H1 (cell line): ENCODE measurements around the gene GBF1. TPM values are rescaled to one million over a fixed set of nuclear protein-coding genes. Genes with fewer than 3 reads are reported as not detected.
A peak's percentile ranks its signal among the peaks of the same experiment; 100 is the strongest.

ENCODE experiments used
- CTCF ChIA-PET: fragments of 300-600 bp; sonication (Branson Sonifier 250); formaldehyde crosslinking; loops from one replicate; lab custom pipeline; 2021; ENCODE audit not compliant: partially characterized antibody; lab: Charles Lee
- POLR2A ChIA-PET: fragments of 300-600 bp; sonication (Branson Sonifier 250); formaldehyde crosslinking; loops from one replicate; lab custom pipeline; 2021; ENCODE audit warnings: inconsistent platforms; ENCODE audit not compliant: partially characterized antibody; lab: Charles Lee
- DNase-seq, 2 experiments: peaks; one replicate each; pipeline versions ENCODE4 v3.0.0 to v3.0.0-alpha.2; 2010 to 2022; ENCODE audit warnings: low spot score in 2 of 2, low read depth in 1 of 2, mixed read lengths in 1 of 2
- FAIRE-seq: peaks from 2 replicates; lab custom pipeline; 2011; peaks lifted over from hg19 to GRCh38; lab: Jason Lieb, UNC
- H2AFZ ChIP-seq: 2 replicates; pipeline ENCODE4 v1.8.1; 2012; ENCODE audit warnings: low read length, inconsistent platforms
- H2AK5ac ChIP-seq: 2 replicates; pipeline ENCODE4 v1.6.1; 2013; ENCODE audit warnings: low read depth, low read length
- H2BK120ac ChIP-seq: replicated peaks from 2 replicates; pipeline ENCODE3; 2013; ENCODE audit warnings: low read depth, low read length, inconsistent platforms
- H2BK12ac ChIP-seq: 2 replicates; pipeline ENCODE4 v1.6.1; 2013; ENCODE audit warnings: low read depth, low read length
- H2BK15ac ChIP-seq: 2 replicates; pipeline ENCODE4 v1.6.1; 2013; ENCODE audit warnings: low read length
- H2BK20ac ChIP-seq: 2 replicates; pipeline ENCODE4 v1.6.1; 2013; ENCODE audit warnings: low read length
- H2BK5ac ChIP-seq: 2 replicates; pipeline ENCODE4 v1.6.1; 2013; ENCODE audit warnings: low read depth, low read length
- H3K14ac ChIP-seq: 2 replicates; pipeline ENCODE4 v1.6.1; 2013; ENCODE audit warnings: inconsistent platforms; ENCODE audit not compliant: insufficient read length
- H3K18ac ChIP-seq: 2 replicates; pipeline ENCODE4 v1.6.1; 2013; ENCODE audit warnings: low read length; ENCODE audit errors: extremely low read depth
- H3K23ac ChIP-seq: 2 replicates; pipeline ENCODE4 v1.6.1; 2013; ENCODE audit warnings: inconsistent platforms; ENCODE audit not compliant: insufficient read length
- H3K23me2 ChIP-seq: 2 replicates; pipeline ENCODE4 v1.6.1; 2013; ENCODE audit warnings: low read depth, low read length
- H3K27ac ChIP-seq: 2 replicates; pipeline ENCODE4 v1.6.1; 2011; ENCODE audit warnings: low read depth, low read length, inconsistent platforms
- H3K27me3 ChIP-seq, 4 experiments: replicated peaks in 1 of 4; 1 replicate in 1 of 4; 2 replicates in 3 of 4; pipeline versions ENCODE4 v1.6.1 to v1.8.1; 2011 to 2013; ENCODE audit warnings: low read length in 3 of 4, mild to moderate bottlenecking in 3 of 4, inconsistent platforms in 2 of 4, mixed read lengths in 2 of 4, moderate library complexity in 1 of 4; ENCODE audit not compliant: control insufficient read depth in 3 of 4, insufficient read depth in 3 of 4; ENCODE audit errors: extremely low read depth in 1 of 4
- H3K36me3 ChIP-seq, 4 experiments: 2 replicates each; pipeline versions ENCODE4 v1.6.1 to v1.8.1; 2011 to 2013; ENCODE audit warnings: mild to moderate bottlenecking in 4 of 4, low read length in 3 of 4, moderate library complexity in 2 of 4, control low read depth in 1 of 4, inconsistent platforms in 1 of 4; ENCODE audit not compliant: insufficient read depth in 4 of 4, control insufficient read depth in 2 of 4
- H3K4ac ChIP-seq: replicated peaks from 2 replicates; pipeline ENCODE3; 2013; ENCODE audit warnings: low read length, low read depth, mixed read lengths, inconsistent platforms; ENCODE audit not compliant: insufficient read length
- H3K4me1 ChIP-seq, 4 experiments: replicated peaks in 1 of 4; 1 replicate in 1 of 4; 2 replicates in 3 of 4; pipeline versions ENCODE4 v1.6.1 to v1.8.1; 2011 to 2013; ENCODE audit warnings: low read length in 3 of 4, inconsistent platforms in 2 of 4, mixed read lengths in 1 of 4; ENCODE audit not compliant: insufficient read depth in 4 of 4, control insufficient read depth in 3 of 4
- H3K4me2 ChIP-seq, 2 experiments: 2 replicates each; pipeline versions ENCODE4 v1.6.1 to v1.8.1; 2011 to 2013; ENCODE audit warnings: low read depth in 2 of 2, low read length in 2 of 2, control low read depth in 1 of 2, inconsistent platforms in 1 of 2, mild to moderate bottlenecking in 1 of 2; ENCODE audit not compliant: insufficient read depth in 1 of 2
- H3K4me3 ChIP-seq, 4 experiments: fragments of 200-600, 300-600 bp in 1 of 4; sonication (generic), shearing (Covaris generic), sonication (Bioruptor Twin) in 1 of 4; 2 replicates each; pipeline versions ENCODE4 v1.5.1 to v1.8.1; 2011 to 2016; ENCODE audit warnings: low read length in 4 of 4, low read depth in 3 of 4, control low read depth in 2 of 4, inconsistent platforms in 2 of 4, mild to moderate bottlenecking in 2 of 4, mixed read lengths in 1 of 4, moderate library complexity in 1 of 4; ENCODE audit not compliant: insufficient read depth in 2 of 4; ENCODE audit errors: extremely low read depth in 1 of 4
- H3K56ac ChIP-seq: replicated peaks from 2 replicates; pipeline ENCODE3; 2013; ENCODE audit warnings: low read depth, mild to moderate bottlenecking, mixed read lengths, low read length, inconsistent platforms; ENCODE audit not compliant: insufficient read length
- H3K79me1 ChIP-seq: 2 replicates; pipeline ENCODE4 v1.6.1; 2013; ENCODE audit warnings: low read depth, low read length, control low read depth
- H3K79me2 ChIP-seq, 2 experiments: 2 replicates each; pipeline versions ENCODE4 v1.6.1 to v1.8.1; 2012 to 2013; ENCODE audit warnings: low read length in 2 of 2, mild to moderate bottlenecking in 2 of 2, inconsistent platforms in 1 of 2; ENCODE audit not compliant: insufficient read depth in 2 of 2, control insufficient read depth in 1 of 2
- H3K9ac ChIP-seq, 4 experiments: replicated peaks in 1 of 4; 1 replicate in 1 of 4; 2 replicates in 3 of 4; pipeline versions ENCODE4 v1.6.1 to v1.8.1; 2011 to 2013; ENCODE audit warnings: low read depth in 3 of 4, low read length in 3 of 4, control low read depth in 2 of 4, mild to moderate bottlenecking in 2 of 4, moderate library complexity in 2 of 4, inconsistent platforms in 1 of 4; ENCODE audit errors: extremely low read depth in 1 of 4
- H3K9me3 ChIP-seq, 2 experiments: 2 replicates each; pipeline versions ENCODE4 v1.6.1 to v1.8.1; 2012 to 2013; ENCODE audit warnings: mild to moderate bottlenecking in 2 of 2, moderate library complexity in 2 of 2, control low read depth in 1 of 2, inconsistent platforms in 1 of 2, low read depth in 1 of 2, low read length in 1 of 2, mixed read lengths in 1 of 2; ENCODE audit not compliant: insufficient read depth in 2 of 2
- H4K20me1 ChIP-seq, 2 experiments: replicated peaks in 1 of 2; 2 replicates each; pipeline versions ENCODE3 to v1.8.1; 2011 to 2013; ENCODE audit warnings: inconsistent platforms in 2 of 2, low read length in 2 of 2, mild to moderate bottlenecking in 1 of 2; ENCODE audit not compliant: insufficient read depth in 2 of 2, control insufficient read depth in 1 of 2
- H4K5ac ChIP-seq: 2 replicates; pipeline ENCODE4 v1.6.1; 2013; ENCODE audit warnings: low read length, low read depth, mixed read lengths, inconsistent platforms; ENCODE audit not compliant: insufficient read length
- H4K8ac ChIP-seq: 2 replicates; pipeline ENCODE4 v1.8.0; 2013; ENCODE audit warnings: mild to moderate bottlenecking, moderate library complexity, low read length, inconsistent platforms; ENCODE audit not compliant: insufficient read depth; ENCODE audit errors: extremely low read depth
- H4K91ac ChIP-seq: replicated peaks from 2 replicates; pipeline ENCODE3; 2013; ENCODE audit warnings: low read length, mixed read lengths, inconsistent platforms; ENCODE audit not compliant: insufficient read length
- ASH2L ChIP-seq: fragments of 200-600, 300-600 bp; sonication (generic); IDR thresholded peaks from one replicate; pipeline ENCODE4 v1.7.1; 2017; ENCODE audit warnings: low read length
- CBX5 ChIP-seq: fragments of 300-800, 300-1000 bp; sonication (generic); IDR thresholded peaks from 2 replicates; pipeline ENCODE4 v1.7.1; 2016; ENCODE audit warnings: antibody characterized with exemption, low read length, low read depth
- JUND ChIP-seq: IDR thresholded peaks from 2 replicates; pipeline ENCODE4 v1.6.1; 2011; ENCODE audit warnings: mild to moderate bottlenecking, improper control_type of control experiment, low read length
- POLR2A ChIP-seq, 2 experiments: IDR thresholded peaks; 1 replicate in 1 of 2; 2 replicates in 1 of 2; pipeline ENCODE4 v1.6.1; 2011; ENCODE audit warnings: low read depth in 2 of 2, low read length in 2 of 2, mild to moderate bottlenecking in 2 of 2; ENCODE audit errors: control extremely low read depth in 1 of 2
- WGBS, 2 experiments: shearing (Covaris generic) in 1 of 2; methylation state at CpG; one replicate each; pipeline versions ENCODE4 v1.1.6 to v1.1.7; 2013 to 2015; ENCODE audit warnings: low lambda C conversion rate in 2 of 2, mixed read lengths in 2 of 2, inconsistent platforms in 1 of 2, low coverage in 1 of 2, missing lambda C conversion rate in 1 of 2; ENCODE audit not compliant: insufficient replicate concordance in 2 of 2, insufficient coverage in 1 of 2, insufficient read length in 1 of 2; ENCODE audit errors: extremely low coverage in 1 of 2, missing lambda C conversion rate in 1 of 2; 5-methylcytosine and 5-hydroxymethylcytosine counted together
- polyA plus RNA-seq, 7 experiments: library from polyadenylated mRNA; depleted of rRNA in 3 of 7; stranded (reverse) in 5 of 7; unstranded in 2 of 7; fragments of >200 nt in 5 of 7; fragments of 200-250 nt in 2 of 7; gene quantifications; 1 replicate in 5 of 7; 2 replicates in 1 of 7; 4 replicates in 1 of 7; pipeline versions ENCODE4 v1.2.1 to v1.2.3, GENCODE V29; 2011 to 2013; ENCODE audit warnings: missing spikeins in 2 of 7, mixed read lengths in 2 of 7
- total RNA-seq: library from RNA; stranded (reverse); fragmentation: NEBNext Ultra II Directional; extraction: Animal tissue kit (Norgen Biotek cat#: 25700); gene quantifications from 2 replicates; pipeline ENCODE4 v1.2.1, GENCODE V29; 2021

Gene GBF1
- total and polyA plus RNA-seq, 2 of the 8 experiments (the other 6 are each of a cell fraction or from before 2014, with no cell fraction given): 11.0 to 25.5 TPM

- POLR2A ChIA-PET: interaction anchor here (4.6 to 9.0 kb wide), 2 partner anchors 8 to 22 kb away, joined by 56 to 75 read pairs; partner anchors contain the start of genes C10orf95 and FBXL15
- no peak for DNase-seq
These were observed 184.1 kb downstream of the GBF1 start for GRCh38 chr10:102429468-102429867.

More at GRCh38 chr10:102429468-102429867, 184.1 kb downstream of the GBF1 start:
- no peak overlapping the region for H3K4me3 ChIP-seq
- H4K5ac ChIP-seq: no peak overlapping the region
- peaks cover 0 to 3% of the 10 kb centered on the region in 2 experiments for H4K20me1 ChIP-seq
- no peak overlapping the region for H3K56ac ChIP-seq
- H4K91ac ChIP-seq: no peak overlapping the region
- no peak overlapping the region for H3K14ac ChIP-seq
- H2AK5ac ChIP-seq: peak overlapping the region; percentile 66; the same call in 1 of the 2 replicates
- no peak overlapping the region for H2BK20ac ChIP-seq
- H3K18ac ChIP-seq: no peak overlapping the region
- FAIRE-seq: no peak
- no peak overlapping the region for H2BK5ac ChIP-seq
- H2BK15ac ChIP-seq: no peak overlapping the region
- no peak overlapping the region for H3K27ac ChIP-seq
- no peak overlapping the region for H2BK120ac ChIP-seq
- no peaks in the 10 kb centered on the region for H3K79me1 ChIP-seq
- H3K4ac ChIP-seq: no peak overlapping the region
- no peak overlapping the region for H4K8ac ChIP-seq
- no peaks in the 10 kb centered on the region for H3K9me3 ChIP-seq
- H3K36me3 ChIP-seq: no peaks in the 10 kb centered on the region; a peak in 1 of 8 replicates
- 81% methylated on average over 6 of the region's 8 CpGs; no CpG with 5 or more reads in 1 of the 2 experiments for WGBS, 2 experiments
- TF ChIP-seq CBX5 (no peak), JUND (no peak), ASH2L (no peak), POLR2A (IDR thresholded peaks at IDR 0.05; ENCODE audit: control extremely low read depth in 1 of 2, low read depth in 2 of 2, low read length in 2 of 2) (no peak)
- no peak overlapping the region for H2BK12ac ChIP-seq
- H3K4me2 ChIP-seq: no peak overlapping the region
- no peaks in the 10 kb centered on the region; a peak in 1 of 4 replicates for H3K79me2 ChIP-seq
- peaks cover 9% of the 10 kb centered on the region for H3K23me2 ChIP-seq
- H3K27me3 ChIP-seq: peaks cover 3 to 16% (median 15%) of the 10 kb centered on the region in 4 experiments
- H3K23ac ChIP-seq: no peak overlapping the region
- no peak overlapping the region for H2AFZ ChIP-seq
- H3K4me1 ChIP-seq: peaks cover 0 to 9% (median 7%) of the 10 kb centered on the region in 4 experiments; a peak in 6 of 7 replicates
- CTCF ChIA-PET: no interaction called here
- no peak overlapping the region for H3K9ac ChIP-seq
